ENCODE data around the gene ZNF521. TPM values are rescaled to one million over a fixed set of nuclear protein-coding genes. Genes with fewer than 3 reads are reported as not detected.

The ZNF521 gene
- total RNA-seq, 1 experiment from 2014 or later, result 0.04 TPM

GRCh38 chr18:25053466-25053865, 298.5 kb downstream of the ZNF521 start:
- Histone ChIP-seq H2AFZ (ENCODE audit: low read length) (no peak overlapping the region), H3K27me3 (ENCODE audit: low read length) (peaks cover 34% of the 10 kb centered on the region), H3K4me1 (ENCODE audit: insufficient read depth, low read length) (peaks cover 8% of the 10 kb centered on the region), H3K36me3 (ENCODE audit: low read depth, low read length) (no peaks in the 10 kb centered on the region), H3K79me2 (ENCODE audit: low read length) (no peaks in the 10 kb centered on the region), H4K20me1 (ENCODE audit: low read length) (no peaks in the 10 kb centered on the region), H3K4me2 (ENCODE audit: low read length) (no peak overlapping the region), H3K9ac (ENCODE audit: low read length) (no peak overlapping the region), H3K9me2 (replicated peaks; ENCODE audit: low read length) (no peaks in the 10 kb centered on the region), H3K27ac (ENCODE audit: low read length) (no peak overlapping the region), H3K9me3 (ENCODE audit: low read length) (no peaks in the 10 kb centered on the region), H3K4me3 (ENCODE audit: low read length) (no peak overlapping the region), H3F3A (ENCODE audit: low read length, unreplicated experiment) (no peaks in the 10 kb centered on the region)
- intact Hi-C loops (cut with micrococcal nuclease), result no loop called here
- ChIA-PET POLR2A (ENCODE audit: unreplicated experiment) (no interaction called here), CTCF (no interaction called here)
- TF ChIP-seq EZH2phosphoT487 (IDR thresholded peaks at IDR 0.05; ENCODE audit: borderline replicate concordance, low read length) (no peak), EZH2 (IDR thresholded peaks at IDR 0.05; ENCODE audit: low read length, unreplicated experiment) (no peak), CTCF (conservative IDR thresholded peaks at IDR 0.05; ENCODE audit: low read depth, low read length) (no peak)
- DNase-seq (no peak), ATAC-seq (no peak)
- BruUV-seq (replicated peaks), result no TSS peak

GRCh38 chr18:25052511-25052921, 299.4 kb downstream of the ZNF521 start:
- H3K9me2 ChIP-seq (replicated peaks; ENCODE audit: low read length), result no peaks in the 10 kb centered on the region
- H2AFZ ChIP-seq (ENCODE audit: low read length), result no peak overlapping the region
- no peak overlapping the region for H3K27ac ChIP-seq (ENCODE audit: low read length)
- intact Hi-C loops (cut with micrococcal nuclease), result no loop called here
- no peaks in the 10 kb centered on the region for H3F3A ChIP-seq (ENCODE audit: low read length, unreplicated experiment)
- ChIA-PET POLR2A (ENCODE audit: unreplicated experiment) (no interaction called here), CTCF (no interaction called here)
- H3K4me2 ChIP-seq (ENCODE audit: low read length), result no peak overlapping the region
- no peaks in the 10 kb centered on the region for H4K20me1 ChIP-seq (ENCODE audit: low read length)
- no peaks in the 10 kb centered on the region for H3K79me2 ChIP-seq (ENCODE audit: low read length)
- ATAC-seq (no peak), DNase-seq (no peak)
- no peak overlapping the region for H3K9ac ChIP-seq (ENCODE audit: low read length)
- H3K27me3 ChIP-seq (ENCODE audit: low read length), result peaks cover 34% of the 10 kb centered on the region
- H3K4me1 ChIP-seq (ENCODE audit: insufficient read depth, low read length), result peaks cover 8% of the 10 kb centered on the region
- H3K36me3 ChIP-seq (ENCODE audit: low read depth, low read length), result no peaks in the 10 kb centered on the region
- TF ChIP-seq EZH2phosphoT487 (IDR thresholded peaks at IDR 0.05; ENCODE audit: borderline replicate concordance, low read length) (no peak), EZH2 (IDR thresholded peaks at IDR 0.05; ENCODE audit: low read length, unreplicated experiment) (no peak), CTCF (conservative IDR thresholded peaks at IDR 0.05; ENCODE audit: low read depth, low read length) (no peak)
- no peak overlapping the region for H3K4me3 ChIP-seq (ENCODE audit: low read length)
- H3K9me3 ChIP-seq (ENCODE audit: low read length), result no peaks in the 10 kb centered on the region
- no TSS peak for BruUV-seq (replicated peaks)

- no peaks in the 10 kb centered on the region for H3K9me3 ChIP-seq (ENCODE audit: low read length)
- DNase-seq (no peak), ATAC-seq (no peak)
- ChIA-PET CTCF (no interaction called here), POLR2A (ENCODE audit: unreplicated experiment) (no interaction called here)
- H3K9me2 ChIP-seq (replicated peaks; ENCODE audit: low read length), result no peaks in the 10 kb centered on the region
- intact Hi-C loops (cut with micrococcal nuclease), result no loop called here
- no peaks in the 10 kb centered on the region for H3K79me2 ChIP-seq (ENCODE audit: low read length)
- peaks cover 8% of the 10 kb centered on the region for H3K4me1 ChIP-seq (ENCODE audit: insufficient read depth, low read length)
- no TSS peak for BruUV-seq (replicated peaks)
- no peak overlapping the region for H3K4me2 ChIP-seq (ENCODE audit: low read length)
- H3F3A ChIP-seq (ENCODE audit: low read length, unreplicated experiment), result no peaks in the 10 kb centered on the region
- no peak overlapping the region for H3K27ac ChIP-seq (ENCODE audit: low read length)
- peaks cover 48% of the 10 kb centered on the region for H3K27me3 ChIP-seq (ENCODE audit: low read length)
- H3K36me3 ChIP-seq (ENCODE audit: low read depth, low read length), result no peaks in the 10 kb centered on the region
- no peak overlapping the region for H2AFZ ChIP-seq (ENCODE audit: low read length)
- no peaks in the 10 kb centered on the region for H4K20me1 ChIP-seq (ENCODE audit: low read length)
- H3K4me3 ChIP-seq (ENCODE audit: low read length), result no peak overlapping the region
- TF ChIP-seq EZH2 (IDR thresholded peaks at IDR 0.05; ENCODE audit: low read length, unreplicated experiment) (no peak), EZH2phosphoT487 (IDR thresholded peaks at IDR 0.05; ENCODE audit: borderline replicate concordance, low read length) (no peak), CTCF (conservative IDR thresholded peaks at IDR 0.05; ENCODE audit: low read depth, low read length) (no peak)
- H3K9ac ChIP-seq (ENCODE audit: low read length), result no peak overlapping the region
Observed at GRCh38 chr18:25050605-25051004, 301.4 kb downstream of the ZNF521 start.
